ENCODE measurements around the gene PDX1.
A peak's percentile ranks its signal among the peaks of the same experiment; 100 is the strongest.

PDX1 gene

DNA sequence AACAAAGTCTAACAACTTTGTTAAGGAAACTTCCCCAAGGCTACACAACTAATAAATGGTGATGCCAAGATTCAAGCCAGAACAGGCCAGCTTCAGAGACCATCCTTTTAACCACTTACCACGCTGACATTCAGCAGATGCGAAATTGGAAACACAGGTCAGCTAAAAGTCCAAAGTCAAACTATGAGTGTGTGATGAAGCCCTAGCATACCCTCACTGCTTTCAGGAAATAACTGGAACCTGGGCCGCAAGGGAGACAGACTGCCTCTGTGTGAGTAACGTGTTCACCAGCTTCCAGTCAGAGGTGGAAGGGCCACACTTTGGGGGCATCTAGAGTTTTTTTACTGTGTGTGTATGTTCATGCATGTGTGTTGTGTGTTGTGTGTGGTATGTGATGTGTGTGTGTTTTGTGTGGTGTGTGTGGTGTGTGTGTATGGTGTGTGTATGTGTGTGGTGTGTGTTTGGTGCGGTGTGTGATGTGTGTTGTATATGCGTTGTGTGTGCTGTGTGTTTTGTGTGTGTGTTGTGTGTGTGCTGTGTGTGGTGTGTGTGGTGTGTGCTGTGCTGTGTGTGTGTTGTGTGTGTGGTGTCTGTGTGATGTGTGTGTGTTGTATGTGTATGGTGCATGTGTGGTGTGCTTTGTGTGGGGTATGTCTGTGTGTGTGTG, 12.5 kb upstream of the PDX1 start:
- no peak overlapping the region for H3K27ac ChIP-seq
- POLR2A ChIA-PET (ENCODE audit: low non-redundant PET), result no interaction called here
- CTCF ChIA-PET, result no interaction called here
- DNase-seq (ENCODE audit: low spot score), result no peak
- TF ChIP-seq CTCF (conservative IDR thresholded peaks at IDR 0.05; ENCODE audit: low read depth), result no peak

- H3K27ac ChIP-seq, result no peak overlapping the region
- CTCF ChIA-PET, result no interaction called here
- no peak for DNase-seq (ENCODE audit: low spot score)
- POLR2A ChIA-PET (ENCODE audit: low non-redundant PET), result no interaction called here
- TF ChIP-seq CTCF (conservative IDR thresholded peaks at IDR 0.05; ENCODE audit: low read depth), result no peak
These were observed 10.4 kb upstream of the PDX1 start for GRCh38 chr13:27909378-27909777.

DNA sequence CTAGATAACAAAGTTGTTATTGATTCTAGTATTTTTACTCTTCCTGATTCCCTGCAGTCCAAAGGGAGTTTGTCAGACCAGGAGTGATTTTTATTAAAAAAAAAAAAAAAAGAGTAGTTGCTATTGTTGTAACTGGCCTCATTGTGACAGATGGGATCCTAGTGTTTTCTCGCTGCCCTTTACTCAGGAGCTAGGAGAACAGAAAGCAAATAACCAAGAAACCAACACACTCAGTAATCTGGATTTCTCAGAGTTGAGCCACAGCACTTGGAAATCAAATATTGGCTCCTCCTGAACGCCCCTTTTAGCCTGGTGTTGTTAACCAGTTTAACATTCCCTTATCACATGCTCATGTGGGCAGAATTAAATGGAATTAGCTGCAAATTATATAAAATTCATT, 8.3 kb upstream of the PDX1 start:
- ChIA-PET POLR2A (ENCODE audit: low non-redundant PET) (no interaction called here), CTCF (no interaction called here)
- no peak for DNase-seq (ENCODE audit: low spot score)
- H3K27ac ChIP-seq, result no peak overlapping the region
- TF ChIP-seq CTCF (conservative IDR thresholded peaks at IDR 0.05; ENCODE audit: low read depth), result no peak

GRCh38 chr13:27913160-27913559, 6.6 kb upstream of the PDX1 start:
- CTCF ChIA-PET, result no interaction called here
- no peak for TF ChIP-seq CTCF (conservative IDR thresholded peaks at IDR 0.05; ENCODE audit: low read depth)
- H3K27ac ChIP-seq, result no peak overlapping the region
- POLR2A ChIA-PET (ENCODE audit: low non-redundant PET), result no interaction called here
- peak; percentile 33 for DNase-seq (ENCODE audit: low spot score)

GRCh38 chr13:27915301-27916207, 4.2 kb upstream of the PDX1 start:
- DNase-seq (ENCODE audit: low spot score), result no peak
- no peak overlapping the region for H3K27ac ChIP-seq
- ChIA-PET POLR2A (ENCODE audit: low non-redundant PET) (interaction anchor here (0.6 kb wide), 1 partner anchor 295 kb away, joined by 6 read pairs; the partner anchor contains the start of gene LNX2), CTCF (interaction anchor here (0.9 kb wide), 1 partner anchor 38 kb away, joined by 3 read pairs; no protein-coding TSS in a partner anchor)
- TF ChIP-seq CTCF (conservative IDR thresholded peaks at IDR 0.05; ENCODE audit: low read depth), result no peak

GRCh38 chr13:27917121-27917947, 2.5 kb upstream of the PDX1 start:
- no peak for TF ChIP-seq CTCF (conservative IDR thresholded peaks at IDR 0.05; ENCODE audit: low read depth)
- DNase-seq (ENCODE audit: low spot score), result no peak
- no peak overlapping the region for H3K27ac ChIP-seq
- POLR2A ChIA-PET (ENCODE audit: low non-redundant PET), result no interaction called here
- CTCF ChIA-PET, result no interaction called here
